HCT116 (cell line): Measurements from ENCODE around the gene IDUA. TPM values are rescaled to one million over a fixed set of nuclear protein-coding genes. Genes with fewer than 3 reads are reported as not detected.
"Not testable (repeated sequence)": the region's sequence is repeated elsewhere in the genome, so short reads cannot be mapped to it uniquely, and the experiment has no call there.

Source experiments
- ATAC-seq: fragments of 200-7000 bp; cut with Tn5 transposase; 2 replicates; pipeline ENCODE4 v1.9.1; 2020; ENCODE audit warnings: mild to moderate bottlenecking, moderate library complexity
- BruUV-seq: library from RNA; stranded (reverse); fragments of 400-500 nt; replicated peaks from 2 replicates; lab custom pipeline; 2021; lab: Mats Ljungman, UMichigan
- CTCF ChIA-PET: fragments of 300-600 bp; sonication (Branson Sonifier 250); formaldehyde crosslinking; loops from one replicate; lab custom pipeline; 2021; ENCODE audit warnings: antibody characterized with exemption; lab: Charles Lee
- POLR2A ChIA-PET: fragments of 300-600, 350-600 bp; sonication (Branson Sonifier 250); formaldehyde crosslinking; loops from one replicate; lab custom pipeline; 2021; ENCODE audit warnings: antibody characterized with exemption; lab: Charles Lee
- RAD21 ChIA-PET, 2 experiments: fragments of 300-600 bp; sonication (Branson Sonifier 250); formaldehyde crosslinking; loops; one replicate each; lab custom pipeline; 2023; ENCODE audit warnings: low total read pairs in 2 of 2; ENCODE audit not compliant: uncharacterized antibody in 2 of 2, unreplicated experiment in 2 of 2, low non-redundant PET in 1 of 2; lab: Charles Lee
- DNase-seq: peaks from one replicate; pipeline ENCODE4 v3.0.0-alpha.2; 2010; ENCODE audit warnings: low read depth, low spot score
- H2AFZ ChIP-seq: fragments of 200-600 bp; shearing (Covaris generic), sonication (generic); 2 replicates; pipeline ENCODE4 v1.6.1; 2017; ENCODE audit warnings: low read depth, mixed run types, mixed read lengths, antibody characterized with exemption, low read length; ENCODE audit not compliant: poor library complexity, severe bottlenecking
- H3K27ac ChIP-seq: 2 replicates; pipeline ENCODE4 v1.5.1; 2012; ENCODE audit warnings: low read depth, low read length
- H3K27me3 ChIP-seq: fragments of 200-600 bp; sonication (generic); 2 replicates; pipeline ENCODE4 v1.6.1; 2016; ENCODE audit warnings: mixed run types, low read length, mixed read lengths; ENCODE audit not compliant: insufficient read depth
- H3K36me3 ChIP-seq, 2 experiments: fragments of 200-500 bp in 1 of 2; fragments of 200-600 bp in 1 of 2; sonication (Bioruptor generic) in 1 of 2; sonication (generic) in 1 of 2; 2 replicates each; pipeline versions ENCODE4 v1.5.1 to v1.6.1; 2014 to 2016; ENCODE audit warnings: low read length in 2 of 2, inconsistent platforms in 1 of 2, mixed read lengths in 1 of 2, mixed run types in 1 of 2; ENCODE audit not compliant: insufficient read depth in 2 of 2, control insufficient read depth in 1 of 2
- H3K4me1 ChIP-seq, 2 experiments: fragments of 200-600 bp in 1 of 2; sonication (generic) in 1 of 2; 2 replicates each; pipeline versions ENCODE4 v1.5.1 to v1.6.1; 2012 to 2017; ENCODE audit warnings: low read length in 2 of 2, inconsistent platforms in 1 of 2, mild to moderate bottlenecking in 1 of 2, mixed read lengths in 1 of 2, mixed run types in 1 of 2, moderate library complexity in 1 of 2; ENCODE audit not compliant: insufficient read depth in 2 of 2, control insufficient read depth in 1 of 2
- H3K4me2 ChIP-seq: fragments of 200-600 bp; sonication (generic); 2 replicates; pipeline ENCODE4 v1.6.1; 2017; ENCODE audit warnings: mixed run types, low read length, mixed read lengths
- H3K4me3 ChIP-seq, 2 experiments: fragments of 200-600 bp in 1 of 2; sonication (generic) in 1 of 2; replicated peaks in 1 of 2; 2 replicates each; pipeline ENCODE4 v1.5.1; 2011 to 2016; ENCODE audit warnings: low read length in 2 of 2, control low read depth in 1 of 2, low read depth in 1 of 2, mild to moderate bottlenecking in 1 of 2, mixed read lengths in 1 of 2, mixed run types in 1 of 2
- H3K79me2 ChIP-seq: fragments of 200-600 bp; sonication (generic); 2 replicates; pipeline ENCODE4 v1.6.1; 2017; ENCODE audit warnings: mild to moderate bottlenecking, mixed run types, low read length, moderate library complexity, mixed read lengths; ENCODE audit not compliant: insufficient read depth
- H3K9ac ChIP-seq: fragments of 200-600 bp; sonication (generic); 2 replicates; pipeline ENCODE4 v1.6.1; 2016; ENCODE audit warnings: low read length, mixed read lengths
- H3K9me2 ChIP-seq: fragments of 200-600 bp; sonication (generic), shearing (Covaris generic); 2 replicates; pipeline ENCODE4 v1.6.1; 2017; ENCODE audit warnings: mixed run types, mild to moderate bottlenecking, moderate library complexity; ENCODE audit not compliant: insufficient read depth
- H3K9me3 ChIP-seq, 2 experiments: fragments of 200-500 bp in 1 of 2; fragments of 200-600 bp in 1 of 2; sonication (Bioruptor generic) in 1 of 2; sonication (generic) in 1 of 2; 2 replicates each; pipeline ENCODE4 v1.6.1; 2014 to 2017; ENCODE audit warnings: low read length in 2 of 2, mixed read lengths in 2 of 2, inconsistent platforms in 1 of 2, low read depth in 1 of 2, mild to moderate bottlenecking in 1 of 2, mixed run types in 1 of 2, moderate library complexity in 1 of 2; ENCODE audit not compliant: control insufficient read depth in 1 of 2, insufficient read depth in 1 of 2
- H4K20me1 ChIP-seq: fragments of 200-600 bp; sonication (generic), shearing (Covaris generic); 2 replicates; pipeline ENCODE4 v1.6.1; 2017; ENCODE audit warnings: mixed run types, mild to moderate bottlenecking, moderate library complexity; ENCODE audit not compliant: insufficient read depth
- EZH2phosphoT487 ChIP-seq: fragments of 200-600 bp; IDR thresholded peaks from 2 replicates; pipeline ENCODE4 v1.6.1; 2018; ENCODE audit warnings: antibody characterized with exemption, borderline replicate concordance
- intact Hi-C: fragments of 100-400 bp; cut with micrococcal nuclease; formaldehyde crosslinking; loops from 2 replicates; pipeline ENCODE4 v1.10.0; 2022
- total RNA-seq: library from RNA; stranded (reverse); gene quantifications from one replicate; pipeline ENCODE4 v1.2.1, GENCODE V29; 2021; ENCODE audit not compliant: unreplicated experiment
- TF ChIP-seq, protein P1 (sequence below): IDR thresholded peaks from 2 replicates; pipeline ENCODE4 v1.6.1; 2012

IDUA gene
- total RNA-seq, 1 experiment from 2014 or later: 28.2 TPM

- RAD21 ChIA-PET: no interaction called here
- H3K9me3 ChIP-seq: no peaks in the 10 kb centered on the region
- CTCF ChIA-PET: no interaction called here
- no peaks in the 10 kb centered on the region; a peak in 1 of 4 replicates for H3K4me1 ChIP-seq
- TF ChIP-seq, protein P1, sequence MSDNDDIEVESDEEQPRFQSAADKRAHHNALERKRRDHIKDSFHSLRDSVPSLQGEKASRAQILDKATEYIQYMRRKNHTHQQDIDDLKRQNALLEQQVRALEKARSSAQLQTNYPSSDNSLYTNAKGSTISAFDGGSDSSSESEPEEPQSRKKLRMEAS: no peak
- TF ChIP-seq EZH2phosphoT487: no peak
- H4K20me1 ChIP-seq: no peaks in the 10 kb centered on the region
- H3K9ac ChIP-seq: no peak overlapping the region
- no peak overlapping the region for H3K4me3 ChIP-seq
- peaks cover 15% of the 10 kb centered on the region for H3K27me3 ChIP-seq
- H3K9me2 ChIP-seq: no peaks in the 10 kb centered on the region
- H3K27ac ChIP-seq: no peak overlapping the region
- POLR2A ChIA-PET: no interaction called here
- DNase-seq (no peak), ATAC-seq (no peak)
- no peak overlapping the region for H2AFZ ChIP-seq
- intact Hi-C loops: no loop called here
- no peaks in the 10 kb centered on the region for H3K79me2 ChIP-seq
- H3K36me3 ChIP-seq: no peaks in the 10 kb centered on the region
- BruUV-seq: no TSS peak
- H3K4me2 ChIP-seq: no peak overlapping the region
These were observed 66.3 kb downstream of the IDUA start for GRCh38 chr4:1053080-1053661.

DNA sequence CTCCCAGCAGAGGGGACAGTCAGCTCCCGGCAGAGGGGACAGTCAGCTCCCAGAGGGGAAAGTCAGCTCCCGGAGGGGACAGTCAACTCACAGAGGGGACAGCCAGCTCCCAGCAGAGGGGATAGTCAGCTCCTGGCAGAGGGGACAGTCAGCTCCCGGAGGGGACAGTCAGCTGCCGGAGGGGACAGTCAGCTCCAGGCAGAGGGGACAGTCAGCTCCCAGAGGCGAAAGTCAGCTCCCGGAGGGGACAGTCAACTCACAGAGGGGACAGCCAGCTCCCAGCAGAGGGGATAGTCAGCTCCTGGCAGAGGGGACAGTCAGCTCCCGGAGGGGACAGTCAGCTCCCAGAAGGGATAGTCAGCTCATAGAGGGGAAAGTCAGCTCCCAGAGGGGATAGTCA lies 67.0 kb downstream of the IDUA start:
- DNase-seq, RAD21 ChIA-PET, H3K79me2 ChIP-seq, H3K4me2 ChIP-seq, CTCF ChIA-PET, H3K27ac ChIP-seq, H3K4me3 ChIP-seq, H3K9me3 ChIP-seq, H2AFZ ChIP-seq, H3K36me3 ChIP-seq, POLR2A ChIA-PET, ATAC-seq, H3K9ac ChIP-seq, intact Hi-C loops, BruUV-seq, H3K4me1 ChIP-seq, H4K20me1 ChIP-seq, H3K9me2 ChIP-seq: not testable (repeated sequence)
- H3K27me3 ChIP-seq: peaks cover 15% of the 10 kb centered on the region

Other genes starting within 250 kb of the IDUA start
- gene CPLX1, start 160.9 kb upstream of the IDUA start, total RNA-seq: 14.5 TPM
- 123 TPM for gene GAK, start 54.7 kb upstream of the IDUA start, total RNA-seq
- 17.5 TPM for gene TMEM175, start 54.6 kb upstream of the IDUA start, total RNA-seq
- 22.0 TPM for gene DGKQ, start 13.5 kb upstream of the IDUA start, total RNA-seq
- 0.22 TPM for gene SLC26A1, start 6.4 kb downstream of the IDUA start, total RNA-seq
- gene FGFRL1, start 24.6 kb downstream of the IDUA start, total RNA-seq: 91.1 TPM
- not detected for gene RNF212, start 126.5 kb downstream of the IDUA start, total RNA-seq
- gene SPON2, start 185.5 kb downstream of the IDUA start, total RNA-seq: 1.5 TPM